Fibroblast of skin of left biceps (primary cell): Measurements from ENCODE around the gene NKX1-1.
"Not testable (repeated sequence)": the region's sequence is repeated elsewhere in the genome, so short reads cannot be mapped to it uniquely, and the experiment has no call there.

ENCODE experiments used
- DNase-seq, 2 experiments: peaks; one replicate each; pipeline ENCODE4 v3.0.0-alpha.2; 2013; ENCODE audit warnings: low read depth in 2 of 2

NKX1-1 gene

GRCh38 chr4:1373892-1374705 lies 32.1 kb downstream of the NKX1-1 start:
- no peak for DNase-seq

DNA sequence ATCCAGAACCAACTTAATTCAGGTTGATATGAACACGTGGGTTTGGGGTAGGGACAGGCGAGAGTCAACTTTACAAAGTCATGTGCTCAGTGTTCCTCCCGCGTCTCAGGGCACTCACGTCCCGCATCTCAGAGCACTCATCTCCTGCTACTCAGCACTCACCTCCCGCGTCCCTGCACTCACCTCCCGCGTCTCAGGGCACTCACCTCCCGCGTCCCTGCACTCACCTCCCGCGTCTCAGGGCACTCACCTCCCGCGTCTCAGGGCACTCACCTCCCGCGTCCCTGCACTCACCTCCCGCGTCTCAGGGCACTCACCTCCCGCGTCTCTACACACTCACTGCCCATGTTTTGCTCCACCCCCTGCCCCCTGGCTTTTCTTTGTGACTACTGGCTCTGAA lies 33.7 kb downstream of the NKX1-1 start:
- DNase-seq: not testable (repeated sequence)

- DNase-seq: no peak
Measured at GRCh38 chr4:1371176-1372165, 34.8 kb downstream of the NKX1-1 start.

DNA sequence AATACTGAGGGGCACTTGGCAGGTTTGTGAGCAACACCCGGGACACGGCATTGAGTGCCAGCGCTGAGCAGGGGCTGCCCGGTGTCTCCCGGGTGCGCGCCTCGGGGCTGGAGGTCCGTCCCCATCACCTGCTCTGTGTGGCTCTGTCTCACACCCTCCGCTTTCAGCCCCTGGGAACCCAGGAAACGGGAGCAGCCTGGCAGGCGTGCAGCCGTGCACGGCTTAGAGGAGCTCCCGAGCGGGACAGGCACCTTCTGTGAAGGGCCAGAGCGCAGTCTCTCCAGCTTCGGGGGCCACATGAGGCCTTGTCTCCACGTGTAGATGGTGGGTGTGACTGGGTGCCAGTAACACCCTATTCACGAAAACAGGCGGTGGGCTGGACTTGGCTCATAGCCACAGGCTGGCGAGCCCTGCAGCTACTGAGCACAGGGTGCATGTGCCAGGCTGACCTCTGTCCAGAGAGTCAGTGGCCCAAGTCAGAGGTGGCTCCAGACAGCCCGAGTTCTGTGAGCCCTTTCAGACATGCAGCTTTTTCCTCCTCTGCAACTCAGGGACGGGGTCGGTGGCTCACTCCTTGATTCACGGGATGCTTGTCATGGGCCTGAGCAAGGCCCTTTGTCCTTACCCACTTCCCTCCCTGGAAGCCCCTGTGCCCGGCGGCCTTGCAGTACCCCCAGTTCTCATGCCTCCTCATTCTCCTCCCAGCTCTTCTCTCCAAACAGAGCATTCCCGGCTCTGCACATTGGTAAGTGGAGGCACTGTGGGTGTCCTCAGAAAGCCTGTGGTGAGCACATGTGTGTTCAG lies 35.7 kb downstream of the NKX1-1 start:
- no peak for DNase-seq

GRCh38 chr4:1369479-1370079 lies 36.7 kb downstream of the NKX1-1 start:
- DNase-seq: no peak

- no peak for DNase-seq
Measured at GRCh38 chr4:1369091-1369450, 37.2 kb downstream of the NKX1-1 start.

DNA sequence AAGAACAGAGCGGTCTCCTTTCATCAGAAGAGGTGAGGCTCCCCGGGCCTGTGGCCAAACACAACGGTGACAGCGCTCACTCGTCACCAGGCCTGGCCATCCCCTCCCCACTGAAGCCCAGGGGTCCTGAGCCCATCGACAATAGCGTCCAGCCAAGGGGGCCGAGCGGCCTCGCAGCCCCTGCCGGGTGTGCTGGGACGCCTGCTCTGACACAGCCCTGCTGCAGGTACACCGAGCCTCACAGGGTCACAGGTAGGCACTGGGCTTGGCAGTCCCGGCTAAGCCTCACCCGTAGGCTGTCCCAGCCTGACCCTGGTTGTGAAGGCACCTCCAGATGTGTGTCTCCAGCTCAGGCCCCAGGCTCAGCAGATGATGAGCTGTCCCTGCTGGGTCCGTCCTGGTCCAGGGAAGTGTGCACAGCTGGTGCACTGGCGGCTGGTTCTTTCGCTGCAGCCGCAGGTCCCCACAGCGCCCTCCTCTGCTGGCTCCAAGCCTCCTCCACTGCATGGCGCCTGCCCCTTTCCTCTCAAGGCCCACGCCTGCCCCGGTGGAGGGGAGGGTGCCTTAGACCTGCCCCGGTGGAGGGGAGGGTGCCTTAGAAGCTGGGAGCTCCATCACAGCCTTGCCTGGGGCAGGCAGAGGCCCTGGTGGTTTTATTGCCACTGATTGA lies 37.7 kb downstream of the NKX1-1 start:
- no peak for DNase-seq

GRCh38 chr4:1367936-1368289 lies 38.3 kb downstream of the NKX1-1 start:
- no peak for DNase-seq

DNA sequence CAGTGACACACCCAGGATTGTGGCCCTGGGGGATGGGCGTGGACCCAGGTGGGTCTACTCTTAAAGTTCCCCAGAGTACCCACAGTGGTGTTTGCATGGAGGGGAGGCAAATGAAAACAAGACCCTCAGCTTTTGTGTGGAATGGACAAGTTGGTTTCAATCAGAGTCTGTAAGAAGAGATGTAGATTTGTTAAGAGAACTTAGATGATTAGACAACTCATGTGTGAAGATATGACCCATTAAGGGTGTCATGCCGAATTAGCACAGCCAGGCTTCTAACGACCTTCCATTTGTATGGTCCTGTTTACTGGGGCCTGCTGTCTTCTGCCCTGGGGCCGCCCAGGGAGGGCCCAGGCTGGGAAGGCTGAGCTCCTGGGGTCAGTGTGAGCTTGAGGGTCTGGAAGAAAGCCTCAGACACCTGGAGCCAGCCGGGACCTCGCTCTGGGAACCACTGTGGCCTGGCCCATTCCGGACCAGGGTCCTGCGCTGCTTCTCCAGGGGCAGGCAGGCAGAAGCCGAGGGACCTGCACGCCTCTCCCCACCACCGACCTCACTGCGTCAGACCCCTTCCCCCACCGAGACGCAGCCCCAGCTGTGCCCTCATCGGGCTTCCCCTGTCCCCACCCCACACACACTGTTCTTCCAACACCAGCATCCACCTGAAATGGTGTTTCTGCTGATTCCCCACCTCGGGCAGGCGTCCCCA lies 38.9 kb downstream of the NKX1-1 start:
- no peak for DNase-seq

DNA sequence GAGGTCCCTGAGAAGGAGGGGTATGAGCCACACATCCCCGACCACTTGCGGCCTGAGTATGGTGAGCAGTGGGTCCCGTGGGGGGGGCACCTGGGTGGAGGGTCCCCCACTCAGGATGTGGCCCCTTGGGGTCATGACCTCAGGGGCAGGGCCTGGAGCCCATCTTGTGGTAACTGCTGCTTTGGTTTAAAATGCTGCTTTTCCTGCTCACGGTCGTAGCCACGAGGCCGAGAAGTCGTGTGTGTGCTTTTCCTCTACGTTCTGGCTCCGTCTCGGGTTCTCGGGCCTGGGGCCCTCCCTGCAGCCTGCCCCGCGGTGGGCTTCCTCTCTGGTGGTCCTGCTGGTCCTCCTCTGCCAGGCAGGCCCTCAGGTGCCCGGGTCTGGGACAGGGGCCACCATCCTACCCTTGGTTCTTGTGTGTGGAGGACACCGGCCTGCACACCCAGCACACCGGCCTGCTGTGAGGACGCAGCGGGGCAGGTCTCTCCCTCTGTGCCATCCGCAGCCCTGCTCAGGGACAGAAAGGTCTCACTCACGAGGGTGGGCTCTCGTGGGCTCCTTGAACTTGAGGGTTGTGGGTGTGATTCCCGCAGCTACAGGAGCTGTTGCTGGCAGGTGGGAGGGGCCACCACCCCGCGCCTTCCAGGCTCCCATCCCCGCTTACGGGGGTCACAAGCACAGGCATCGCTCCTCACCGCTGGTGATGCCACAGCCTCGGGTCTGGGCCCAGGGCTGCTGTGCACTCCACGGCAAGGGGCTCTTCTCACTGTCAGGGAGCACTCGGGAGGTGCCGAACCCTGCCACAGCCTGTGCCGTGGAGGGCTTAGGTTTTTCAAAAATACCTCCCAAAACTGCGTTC lies 39.6 kb downstream of the NKX1-1 start:
- DNase-seq: no peak

- DNase-seq: no peak
Measured at GRCh38 chr4:1365271-1366178, 40.7 kb downstream of the NKX1-1 start.

DNA sequence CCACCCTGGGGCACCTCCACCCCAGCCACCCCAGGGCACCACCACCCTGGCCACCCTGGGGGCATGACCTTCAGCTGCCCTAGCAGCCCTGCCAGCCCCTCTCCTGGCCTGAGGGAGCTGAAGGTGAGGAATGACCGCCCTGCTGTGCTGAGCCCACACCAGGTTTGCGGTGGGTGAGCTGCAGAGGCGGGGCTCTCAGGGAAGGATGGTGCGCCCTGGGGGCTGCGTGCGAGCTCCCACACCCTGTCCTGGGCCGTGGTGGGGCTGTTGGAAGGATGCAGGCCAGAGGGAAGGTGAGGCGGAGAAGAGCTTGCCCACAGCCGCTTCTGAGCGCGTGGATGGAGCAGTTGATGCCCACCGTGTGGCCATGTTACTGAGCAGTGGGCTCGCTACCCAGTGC lies 41.5 kb downstream of the NKX1-1 start:
- no peak for DNase-seq

DNA sequence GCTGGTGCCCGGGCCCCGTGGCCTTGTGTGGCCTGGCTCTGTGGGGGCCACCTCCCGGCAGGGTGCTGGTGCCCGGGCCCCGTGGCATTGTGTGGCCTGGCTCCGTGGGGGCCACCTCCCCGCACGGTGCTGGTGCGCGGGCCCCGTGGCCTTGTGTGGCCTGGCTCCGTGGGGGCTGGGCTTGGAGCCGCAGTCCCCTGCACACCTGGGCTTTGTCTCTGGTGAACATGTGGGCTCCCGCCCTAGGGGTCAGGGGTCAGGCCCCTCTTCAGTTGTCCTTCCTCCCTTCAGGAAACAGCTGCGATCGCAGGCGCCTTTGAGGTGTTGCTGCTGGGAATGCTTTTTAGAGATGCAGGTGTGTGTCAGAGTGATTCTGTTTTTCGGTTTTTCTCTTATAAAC lies 42.0 kb downstream of the NKX1-1 start:
- no peak for DNase-seq

DNA sequence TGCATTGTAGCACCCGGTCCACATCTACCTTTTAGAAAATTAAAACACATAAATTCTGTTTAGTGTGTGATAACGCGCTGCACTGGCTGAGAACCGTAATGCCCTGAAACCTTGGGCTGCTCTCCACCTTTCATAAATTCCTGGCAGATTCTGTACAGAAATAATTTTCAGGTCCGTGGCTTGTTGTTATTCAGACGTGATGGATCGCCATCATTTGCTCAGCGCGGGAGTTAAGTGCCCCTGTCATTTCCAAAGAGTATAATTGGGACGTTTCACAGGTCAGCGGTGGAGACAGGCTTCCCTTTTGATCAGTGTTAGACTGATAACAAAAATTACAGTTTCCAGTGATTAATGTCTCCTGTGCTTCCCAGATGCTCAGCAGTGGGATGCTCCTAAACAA lies 42.7 kb downstream of the NKX1-1 start:
- no peak for DNase-seq

DNA sequence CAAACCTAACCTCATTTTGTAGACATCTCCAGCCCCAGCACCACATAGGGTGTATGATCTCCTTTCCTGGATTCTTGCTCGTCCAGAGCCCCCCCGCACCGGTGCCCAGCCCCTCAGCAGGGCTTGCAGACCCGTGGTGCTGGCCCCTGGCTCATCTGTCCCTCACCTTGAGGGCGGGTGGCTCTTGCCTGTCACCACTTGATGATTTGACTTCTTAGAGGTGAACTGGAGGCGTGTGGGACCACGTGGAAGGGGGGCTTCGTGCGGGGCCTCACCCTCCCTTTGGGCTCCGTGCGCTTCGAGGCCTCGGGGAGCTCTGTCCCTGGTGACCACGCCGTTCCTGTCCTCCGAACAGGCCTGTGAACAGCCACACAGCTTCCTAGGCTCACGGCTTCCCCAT lies 43.7 kb downstream of the NKX1-1 start:
- no peak for DNase-seq

GRCh38 chr4:1362046-1362445 lies 44.2 kb downstream of the NKX1-1 start:
- no peak for DNase-seq

- DNase-seq: no peak
Measured at GRCh38 chr4:1361431-1361830, 44.8 kb downstream of the NKX1-1 start.
